GM19023 (cell line): ENCODE data around the gene SNX30.

Source experiments
- ATAC-seq: cut with Tn5 transposase; IDR thresholded peaks from one replicate; pipeline ENCODE4 v1.9.1; 2021; ENCODE audit warnings: mild to moderate bottlenecking, moderate library complexity; ENCODE audit not compliant: unreplicated experiment

SNX30 gene

GRCh38 chr9:112853882-112854585 is 103.5 kb downstream of the SNX30 start:
- no peak for ATAC-seq

DNA sequence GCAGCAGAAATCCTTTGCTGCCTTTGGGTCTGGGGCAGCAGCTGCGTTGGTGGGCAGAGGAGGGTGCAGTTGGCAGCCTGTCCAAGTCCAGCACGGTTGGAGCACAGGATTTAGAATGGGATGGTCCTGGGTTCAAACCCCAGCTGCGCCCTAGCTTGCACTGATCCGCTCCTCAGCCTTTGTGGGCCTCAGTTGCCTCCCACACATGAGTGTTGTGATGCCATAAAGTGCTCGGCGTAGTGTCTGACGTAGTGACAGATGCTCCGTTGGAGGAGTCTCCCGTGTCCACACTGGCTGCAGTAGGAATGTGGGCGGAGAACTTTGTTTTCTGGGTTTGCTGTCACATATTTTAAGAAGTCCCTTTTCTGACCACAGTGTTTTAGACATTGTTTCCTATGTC is 104.1 kb downstream of the SNX30 start:
- no peak for ATAC-seq

- ATAC-seq, result no peak
These were observed 105.6 kb downstream of the SNX30 start for GRCh38 chr9:112856200-112856599.

GRCh38 chr9:112856843-112857242 is 106.3 kb downstream of the SNX30 start:
- no peak for ATAC-seq

DNA sequence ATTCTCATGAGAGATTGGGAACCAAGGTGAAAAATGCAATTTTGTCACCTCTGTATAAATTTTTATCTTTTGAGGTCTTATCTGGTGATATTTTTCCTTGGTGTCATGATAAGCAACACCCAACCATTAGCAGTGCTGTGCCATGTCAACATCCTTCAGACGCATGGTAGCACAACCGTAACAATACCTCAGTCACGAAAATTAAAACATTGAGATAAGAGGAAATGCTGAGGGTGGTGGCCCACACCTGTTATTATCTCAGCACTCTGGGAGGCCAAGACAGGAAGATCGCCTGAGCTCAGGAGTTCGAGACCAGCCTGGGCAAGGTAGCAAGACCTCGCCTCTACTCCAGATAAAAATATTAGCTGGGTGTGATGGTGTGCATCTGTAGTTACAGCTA is 107.4 kb downstream of the SNX30 start:
- ATAC-seq, result no peak

- peak; percentile 57 for ATAC-seq
These were observed 108.1 kb downstream of the SNX30 start for GRCh38 chr9:112858625-112859147.

DNA sequence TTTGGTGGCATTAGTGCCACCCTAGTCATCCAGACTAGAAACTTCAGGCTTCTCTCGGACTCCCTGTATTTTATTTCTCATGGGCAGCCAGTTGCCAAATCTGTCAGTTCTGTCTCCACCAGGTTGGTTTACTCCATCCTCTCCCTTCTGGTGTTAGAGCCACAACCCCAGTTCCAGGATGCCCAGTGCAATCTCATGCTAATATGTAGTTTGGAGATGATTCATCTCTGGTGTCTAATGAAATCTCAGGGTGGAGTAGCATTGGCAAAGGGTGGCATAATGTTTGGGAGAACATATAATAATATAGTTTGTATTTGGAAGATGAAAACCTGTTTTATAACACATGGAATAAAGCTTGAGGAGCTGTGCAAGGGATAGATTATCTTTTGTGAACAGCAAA is 109.9 kb downstream of the SNX30 start:
- ATAC-seq, result no peak

- no peak for ATAC-seq
These were observed 110.6 kb downstream of the SNX30 start for GRCh38 chr9:112861155-112861554.

DNA sequence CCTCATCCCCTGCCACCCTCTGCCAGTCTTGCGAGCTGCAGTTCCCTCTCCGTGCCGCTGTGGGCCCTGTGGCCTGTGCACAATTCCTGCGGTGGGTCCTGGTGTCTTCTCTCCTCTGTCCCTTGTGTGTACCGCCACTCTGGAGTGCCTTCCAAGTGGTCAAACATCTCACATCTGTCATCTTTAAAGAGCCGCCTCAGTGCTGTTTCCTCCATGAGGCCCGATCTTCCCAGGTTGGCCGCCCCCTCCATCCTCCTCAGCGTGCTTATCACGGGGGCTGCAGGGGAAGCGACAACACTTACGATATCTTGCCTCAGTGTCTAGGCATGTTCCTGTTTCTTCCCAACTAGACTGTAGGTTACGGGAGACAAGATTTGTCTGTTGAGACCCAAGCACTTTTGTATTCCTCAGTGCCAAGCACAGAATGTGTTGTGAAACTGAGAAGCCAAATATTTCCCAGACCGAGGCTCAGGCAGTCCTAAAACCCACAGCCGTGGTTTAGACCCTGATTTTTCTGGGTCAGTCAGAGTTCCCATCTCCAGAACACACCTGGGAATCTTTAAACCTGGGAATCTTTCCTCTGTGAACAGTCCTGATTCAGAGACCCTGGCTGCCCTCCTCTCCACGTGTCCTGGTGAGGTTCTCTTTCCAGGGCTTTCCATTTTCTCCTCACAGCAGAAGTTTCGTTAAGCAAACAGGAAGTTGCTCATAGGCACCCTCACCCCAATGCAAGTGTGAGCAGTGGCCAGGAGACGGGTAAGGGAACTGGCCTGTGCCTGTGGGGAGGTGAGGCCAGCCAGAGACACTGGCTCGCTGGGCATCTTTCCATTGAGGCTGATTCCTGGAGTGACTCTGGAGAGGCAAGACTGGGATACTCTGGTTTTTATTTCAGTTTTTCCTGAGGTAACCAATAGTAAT is 111.3 kb downstream of the SNX30 start:
- no peak for ATAC-seq

DNA sequence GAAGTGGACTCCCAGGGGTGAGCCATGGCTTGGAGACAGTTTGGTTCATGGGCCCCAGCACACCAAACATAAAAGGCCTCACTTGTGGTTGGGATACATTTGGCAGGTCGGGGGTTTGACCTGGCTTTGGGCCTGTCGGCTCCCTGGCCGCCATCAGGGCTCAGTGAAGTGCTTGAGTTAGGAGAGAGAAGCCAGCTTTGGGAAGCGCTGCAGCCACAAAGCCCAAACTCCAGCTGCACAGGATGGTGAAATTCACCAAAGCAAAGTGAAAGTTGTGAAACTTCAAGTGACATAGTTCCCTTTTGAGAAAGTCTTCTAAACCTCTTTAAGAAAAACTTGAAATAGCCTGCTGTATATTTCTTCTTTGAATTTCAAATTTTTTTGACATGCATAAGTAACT is 112.7 kb downstream of the SNX30 start:
- no peak for ATAC-seq

- ATAC-seq, result no peak
These were observed 113.2 kb downstream of the SNX30 start for GRCh38 chr9:112863746-112864145.

- no peak for ATAC-seq
These were observed 113.8 kb downstream of the SNX30 start for GRCh38 chr9:112864403-112864802.

DNA sequence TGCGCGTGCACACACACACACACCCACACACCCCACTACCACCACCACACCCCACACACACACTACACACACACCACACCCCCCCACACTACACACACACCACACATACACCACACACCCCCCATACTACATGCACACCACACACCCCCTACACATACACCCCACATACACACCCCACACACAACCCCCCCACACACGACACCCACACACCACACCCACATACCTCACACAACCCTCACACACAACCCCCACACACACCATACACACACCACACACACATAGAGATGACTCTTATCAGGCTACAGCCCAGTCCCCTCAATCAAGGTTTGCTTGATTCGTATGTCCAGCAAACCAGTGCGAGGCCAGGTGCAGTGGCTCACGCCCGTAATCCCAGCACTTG is 114.4 kb downstream of the SNX30 start:
- ATAC-seq, result no peak

- ATAC-seq, result no peak
These were observed 116.2 kb downstream of the SNX30 start for GRCh38 chr9:112866662-112867274.

DNA sequence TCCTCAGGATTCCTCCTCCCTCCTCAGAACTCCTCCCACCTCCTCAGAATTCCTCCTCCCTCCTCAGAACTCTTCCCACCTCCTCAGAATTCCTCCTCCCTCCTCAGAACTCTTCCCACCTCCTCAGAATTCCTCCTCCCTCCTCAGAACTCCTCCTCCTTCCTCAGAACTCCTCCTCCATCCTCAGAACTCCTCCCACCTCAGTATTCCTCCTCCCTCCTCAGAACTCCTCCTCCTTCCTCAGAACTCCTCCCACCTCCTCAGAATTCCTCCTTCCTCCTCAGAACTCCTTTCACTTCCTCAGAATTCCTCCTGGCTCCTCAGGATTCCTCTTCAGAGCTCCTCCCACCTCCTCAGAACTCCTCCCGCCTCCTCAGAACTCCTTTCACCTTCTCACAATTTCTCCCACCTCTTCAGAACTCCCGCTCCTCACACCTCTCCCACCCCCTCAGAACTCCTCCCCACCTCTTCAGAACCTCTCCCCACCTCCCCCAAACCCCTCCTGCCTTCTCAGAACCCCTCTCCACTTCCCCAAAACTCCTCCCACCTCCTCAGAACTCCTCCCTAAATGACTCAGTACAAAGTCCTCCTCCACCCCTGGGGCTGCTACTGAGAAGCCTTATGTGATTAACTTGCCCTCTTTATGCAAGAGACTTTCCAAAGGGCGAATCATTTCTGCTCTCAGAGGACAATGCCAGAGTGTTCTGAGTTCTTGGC is 116.9 kb downstream of the SNX30 start:
- ATAC-seq, result no peak

- no peak for ATAC-seq
These were observed 117.9 kb downstream of the SNX30 start for GRCh38 chr9:112868461-112868860.

GRCh38 chr9:112869041-112869529 is 118.5 kb downstream of the SNX30 start:
- ATAC-seq, result no peak

DNA sequence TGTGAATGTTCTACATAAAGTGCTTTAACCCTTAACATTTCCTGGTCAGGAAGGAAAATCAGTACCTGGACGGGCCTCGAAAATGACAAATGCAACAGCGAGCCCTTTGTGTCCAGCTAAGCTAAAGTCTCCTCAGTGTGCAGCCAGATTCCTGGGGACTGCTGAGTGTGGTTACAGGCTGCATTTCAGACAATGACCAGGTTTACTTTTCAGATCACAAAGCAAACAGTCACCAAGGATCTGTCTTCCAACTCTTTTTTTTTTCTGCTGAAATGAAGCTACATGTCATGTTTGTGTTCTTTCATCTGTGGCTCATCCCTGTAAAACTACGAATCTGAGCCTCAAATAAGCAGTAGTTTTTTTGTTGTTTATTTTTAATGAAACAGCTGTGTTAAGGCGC is 119.4 kb downstream of the SNX30 start:
- no peak for ATAC-seq

- ATAC-seq, result no peak
These were observed 120.0 kb downstream of the SNX30 start for GRCh38 chr9:112870556-112870955.

GRCh38 chr9:112872019-112872418 is 121.5 kb downstream of the SNX30 start:
- no peak for ATAC-seq
